Activated naive CD4-positive, alpha-beta T cell treated with anti-CD3 and anti-CD28 coated beads, Interleukin-2, amount 50 U/mL, for 16 hours (primary cell): ENCODE data around the gene JARID2.

Source experiments
- DNase-seq: peaks from one replicate; pipeline ENCODE4 v3.0.0-alpha.2; 2020

JARID2 gene

GRCh38 chr6:15513131-15513771 lies 267.4 kb downstream of the JARID2 start:
- DNase-seq: no peak

- DNase-seq: no peak
Measured at GRCh38 chr6:15513801-15514711, 268.2 kb downstream of the JARID2 start.

GRCh38 chr6:15515226-15515625 lies 269.4 kb downstream of the JARID2 start:
- DNase-seq: no peak

GRCh38 chr6:15515660-15516375 lies 269.9 kb downstream of the JARID2 start:
- no peak for DNase-seq

GRCh38 chr6:15516378-15516777 lies 270.5 kb downstream of the JARID2 start:
- no peak for DNase-seq

GRCh38 chr6:15516923-15517560 lies 271.2 kb downstream of the JARID2 start:
- DNase-seq: no peak

GRCh38 chr6:15517600-15517999 lies 271.7 kb downstream of the JARID2 start:
- DNase-seq: no peak

- DNase-seq: no peak
Measured at GRCh38 chr6:15518057-15518456, 272.2 kb downstream of the JARID2 start.

- no peak for DNase-seq
Measured at GRCh38 chr6:15518878-15519277, 273.0 kb downstream of the JARID2 start.

GRCh38 chr6:15519681-15520080 lies 273.8 kb downstream of the JARID2 start:
- DNase-seq: no peak

GRCh38 chr6:15520626-15521203 lies 274.8 kb downstream of the JARID2 start:
- DNase-seq: no peak

GRCh38 chr6:15521582-15521981 lies 275.7 kb downstream of the JARID2 start:
- no peak for DNase-seq

GRCh38 chr6:15522026-15522425 lies 276.2 kb downstream of the JARID2 start:
- DNase-seq: no peak

- DNase-seq: no peak
Measured at GRCh38 chr6:15522427-15522826, 276.6 kb downstream of the JARID2 start.

- DNase-seq: no peak
Measured at GRCh38 chr6:15522856-15523529, 277.1 kb downstream of the JARID2 start.

- no peak for DNase-seq
Measured at GRCh38 chr6:15523679-15524630, 278.1 kb downstream of the JARID2 start.

- DNase-seq: no peak
Measured at GRCh38 chr6:15524861-15525401, 279.1 kb downstream of the JARID2 start.

- DNase-seq: no peak
Measured at GRCh38 chr6:15526212-15526701, 280.4 kb downstream of the JARID2 start.

GRCh38 chr6:15527838-15528617 lies 282.2 kb downstream of the JARID2 start:
- DNase-seq: no peak

GRCh38 chr6:15528870-15529269 lies 283.0 kb downstream of the JARID2 start:
- DNase-seq: no peak
